Fibroblast of skin of right biceps (primary cell): ENCODE results near the gene UMOD.

ENCODE experiments used
- DNase-seq: peaks from one replicate; pipeline ENCODE4 v3.0.0-alpha.2; 2013

The UMOD gene

DNA sequence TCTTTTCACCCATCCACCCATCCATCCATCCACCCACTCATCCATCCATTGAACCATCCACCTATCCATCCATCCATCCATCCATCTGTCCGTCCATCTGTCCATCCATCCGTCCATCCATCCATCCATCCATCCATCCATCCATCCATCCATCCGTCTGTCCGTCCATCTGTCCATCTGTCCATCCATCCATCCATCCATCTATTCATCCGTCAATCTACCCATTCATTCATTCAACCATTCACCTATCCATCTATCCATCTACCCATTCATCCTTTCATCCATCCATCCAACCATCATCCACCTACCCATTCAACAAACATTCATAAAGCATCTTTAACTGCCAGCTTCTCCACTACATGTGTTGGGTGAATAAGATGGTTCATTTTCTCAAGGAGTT lies 54.1 kb downstream of the UMOD start:
- no peak for DNase-seq

DNA sequence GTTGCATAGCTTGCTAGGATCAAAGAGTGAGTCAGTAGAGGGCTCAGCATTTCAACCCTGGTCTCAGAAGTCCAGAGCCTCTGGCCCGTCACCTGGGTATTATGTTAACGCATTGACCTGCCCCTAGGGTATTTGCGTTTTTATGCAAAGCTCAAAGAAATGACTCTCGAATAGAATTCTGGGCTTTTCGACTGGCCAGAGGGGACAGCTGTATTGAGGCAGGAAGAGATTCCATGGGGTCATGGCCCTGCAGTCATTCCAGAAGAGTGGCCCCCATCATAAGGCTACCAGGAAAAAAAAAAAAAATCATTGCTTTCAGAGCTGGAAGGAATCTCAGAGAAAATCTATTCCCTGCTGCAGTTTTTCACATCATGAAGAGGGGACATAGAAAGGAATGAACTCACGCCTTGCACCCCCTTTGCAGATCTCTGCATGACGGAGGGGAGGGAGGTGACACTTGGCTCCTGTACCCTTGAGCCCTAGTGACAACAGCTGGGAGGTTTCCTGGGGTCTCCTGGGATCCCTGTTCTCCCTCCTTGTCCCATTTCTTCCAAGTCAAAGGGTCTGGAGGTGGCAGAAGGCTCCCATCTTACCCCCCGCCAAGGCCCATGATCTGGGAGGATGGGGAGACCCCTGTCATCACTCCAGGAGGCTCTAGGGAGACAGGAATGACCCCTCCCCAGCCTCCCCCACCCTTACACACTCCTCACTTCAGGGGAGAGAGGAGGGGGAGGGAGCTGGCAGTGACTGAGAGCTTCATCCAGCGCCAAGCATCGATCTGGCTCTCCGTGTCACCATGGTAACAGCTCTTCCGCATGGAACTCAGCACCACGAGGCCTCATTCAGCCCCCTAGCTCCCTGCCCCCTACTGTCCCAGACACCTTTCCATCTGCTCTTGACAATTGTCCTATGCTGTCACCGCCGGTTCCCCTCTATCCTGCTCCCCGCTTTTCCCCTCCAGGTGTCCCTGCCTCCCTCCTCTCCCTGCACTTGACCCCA lies 61.0 kb downstream of the UMOD start:
- DNase-seq, result no peak

DNA sequence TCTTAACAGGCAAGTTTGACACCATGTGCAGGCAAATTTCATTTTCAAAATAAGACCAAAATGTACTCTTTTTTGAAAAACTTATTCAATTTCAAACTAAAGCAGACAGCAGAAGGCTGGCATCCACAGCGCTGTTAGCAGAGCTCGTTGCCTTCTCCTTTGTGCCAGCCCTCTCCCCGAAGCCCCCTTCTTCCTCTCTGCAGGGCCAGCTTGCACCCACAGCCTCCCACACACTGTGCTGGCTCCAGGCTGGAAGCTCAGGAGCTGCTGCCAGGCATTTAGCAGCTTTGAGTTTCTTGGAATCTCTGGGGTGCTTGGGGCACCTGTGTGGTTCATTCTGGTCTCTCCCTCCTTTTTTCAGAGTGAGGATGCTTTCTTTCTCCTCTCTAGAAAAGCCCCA lies 62.9 kb downstream of the UMOD start:
- DNase-seq, result no peak

DNA sequence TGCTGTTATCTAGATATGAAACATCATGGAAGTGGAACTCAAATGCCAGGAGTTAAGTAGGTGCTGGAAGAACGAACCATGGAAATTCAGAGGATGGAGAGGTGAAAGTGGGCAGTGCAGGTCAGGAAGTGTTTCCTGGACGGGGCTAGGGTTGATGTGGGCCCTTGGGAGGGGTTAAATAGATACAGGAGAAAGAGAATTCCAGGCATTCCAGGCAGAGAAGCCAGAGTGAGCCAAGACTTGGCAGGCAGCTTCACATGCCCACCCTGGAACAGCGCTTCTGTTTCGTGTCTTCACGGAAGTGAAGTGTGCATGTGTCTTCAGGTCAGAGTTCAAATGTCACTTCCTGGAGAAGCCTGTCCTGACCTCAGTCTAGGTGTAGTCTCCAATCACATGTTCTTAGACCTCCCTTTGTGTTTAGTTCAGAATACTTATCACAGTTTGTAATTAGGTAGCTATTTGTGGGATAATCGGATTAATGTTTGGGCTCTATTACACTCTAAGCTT lies 66.5 kb downstream of the UMOD start:
- DNase-seq, result no peak
